Measurements from ENCODE around the gene DBH. TPM values are rescaled to one million over a fixed set of nuclear protein-coding genes. Genes with fewer than 3 reads are reported as not detected.
"Not testable (repeated sequence)": the region's sequence is repeated elsewhere in the genome, so short reads cannot be mapped to it uniquely, and the experiment has no call there.

Gene DBH
- polyA plus RNA-seq, 3 donors from 2014 or later = not detected

DNA sequence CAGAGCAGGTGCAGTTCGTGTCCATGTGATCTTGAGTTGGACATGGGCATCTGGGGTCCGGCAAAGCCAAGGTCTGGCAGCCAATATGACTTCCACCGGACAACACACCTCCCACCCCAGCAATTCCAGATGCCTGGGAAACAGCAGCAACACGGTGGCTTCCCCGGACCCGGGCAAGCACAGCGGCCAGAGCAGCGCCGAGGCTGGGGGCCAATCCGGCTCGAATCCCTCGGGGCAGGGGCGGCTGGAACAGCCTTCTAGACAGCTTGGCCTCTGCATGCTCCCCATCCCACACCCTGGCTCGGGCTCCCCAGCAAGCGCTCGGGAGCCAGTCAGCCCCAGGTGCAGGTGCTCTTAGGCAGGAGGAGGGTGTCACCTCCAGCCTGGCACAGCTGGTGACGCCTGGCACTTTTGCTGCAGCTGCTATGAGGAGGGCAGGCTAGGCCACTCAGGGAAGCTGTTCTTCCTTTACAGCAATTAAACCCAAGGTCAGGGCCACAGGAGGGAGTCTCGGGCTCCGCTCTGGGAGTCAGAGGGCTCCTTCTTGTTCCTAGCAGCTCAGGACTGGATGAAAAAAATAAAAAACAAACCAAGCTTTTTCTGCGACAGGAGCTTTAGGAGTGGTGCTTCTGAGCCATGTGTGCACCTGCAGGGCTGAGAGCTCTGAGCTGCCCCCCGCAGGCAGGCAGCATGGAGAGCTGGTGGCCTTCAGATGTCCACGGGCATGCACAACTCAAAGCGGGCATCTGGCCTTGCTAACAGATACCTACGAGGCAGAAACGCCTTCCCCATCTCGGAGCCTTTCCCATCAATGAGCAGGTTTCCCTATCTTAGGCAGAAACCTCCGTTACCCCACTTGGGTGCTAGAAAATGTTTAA is 28.2 kb downstream of the DBH start:
- no peaks in the 10 kb centered on the region for H3K9me3 Mint-ChIP-seq
- no peak overlapping the region for H3K4me3 Mint-ChIP-seq

DNA sequence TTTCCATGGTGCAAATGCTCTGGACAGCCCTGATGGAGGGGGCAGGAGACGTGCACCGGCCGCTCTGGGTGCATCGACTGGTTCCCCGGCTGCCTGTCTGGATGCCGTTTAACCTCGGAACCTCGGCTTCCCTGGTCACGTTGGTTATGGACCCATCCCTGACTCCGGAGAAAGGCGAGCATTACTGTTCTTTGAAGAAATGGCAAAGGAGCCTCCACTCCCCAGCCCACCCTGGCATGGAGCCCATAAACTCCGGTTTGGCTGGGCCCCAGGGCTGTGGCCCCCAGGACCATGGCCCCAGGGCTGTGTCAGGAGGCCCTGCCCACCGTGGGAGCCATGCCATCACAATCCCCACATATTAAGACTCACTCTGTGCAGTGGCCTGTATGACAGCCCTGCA is 28.9 kb downstream of the DBH start:
- Mint-ChIP-seq H3K9me3 (no peaks in the 10 kb centered on the region), H3K4me3 (no peak overlapping the region), H3K4me1 (no peaks in the 10 kb centered on the region), H3K27ac (no peak overlapping the region), H3K36me3 (no peaks in the 10 kb centered on the region), H3K27me3 (ENCODE audit: low read depth in 3 of 3) (peaks cover 0 to 4% (median under 1%) of the 10 kb centered on the region in 3 donors)
- DNase-seq = no peak

More for the DNA sequence above, 28.2 kb downstream of the DBH start:
- H3K36me3 Mint-ChIP-seq = no peaks in the 10 kb centered on the region
- H3K27me3 Mint-ChIP-seq (ENCODE audit: low read depth in 3 of 3) = peaks cover 0 to 5% (median 4%) of the 10 kb centered on the region in 3 donors
- no peaks in the 10 kb centered on the region for H3K4me1 Mint-ChIP-seq
- H3K27ac Mint-ChIP-seq = no peak overlapping the region
- no peak for DNase-seq

DNA sequence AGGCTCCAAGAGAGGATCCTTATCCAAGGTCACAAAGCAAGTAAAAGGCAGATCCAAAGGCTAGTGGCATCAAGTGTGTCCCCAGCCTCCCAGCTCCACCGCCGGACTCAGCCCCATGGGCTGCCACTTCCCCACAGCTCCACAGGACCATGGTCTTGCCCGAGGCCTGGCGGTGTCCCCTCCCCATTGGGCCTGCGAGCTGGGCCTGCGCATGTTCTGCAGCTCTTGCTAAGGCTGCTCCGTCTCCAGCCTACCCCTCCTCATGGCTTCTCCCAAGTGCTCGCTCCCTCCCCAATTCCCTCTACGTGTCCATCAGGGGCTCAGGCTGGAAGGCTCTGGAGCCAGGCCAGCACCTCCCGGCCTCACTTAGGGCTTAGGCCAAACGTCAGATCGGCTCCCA is 29.4 kb downstream of the DBH start:
- Mint-ChIP-seq H3K36me3 (no peaks in the 10 kb centered on the region), H3K4me1 (no peaks in the 10 kb centered on the region), H3K27me3 (ENCODE audit: low read depth in 3 of 3) (peaks cover 0 to 3% (median 0%) of the 10 kb centered on the region in 3 donors), H3K4me3 (no peak overlapping the region), H3K9me3 (no peaks in the 10 kb centered on the region), H3K27ac (no peak overlapping the region)
- no peak for DNase-seq

DNA sequence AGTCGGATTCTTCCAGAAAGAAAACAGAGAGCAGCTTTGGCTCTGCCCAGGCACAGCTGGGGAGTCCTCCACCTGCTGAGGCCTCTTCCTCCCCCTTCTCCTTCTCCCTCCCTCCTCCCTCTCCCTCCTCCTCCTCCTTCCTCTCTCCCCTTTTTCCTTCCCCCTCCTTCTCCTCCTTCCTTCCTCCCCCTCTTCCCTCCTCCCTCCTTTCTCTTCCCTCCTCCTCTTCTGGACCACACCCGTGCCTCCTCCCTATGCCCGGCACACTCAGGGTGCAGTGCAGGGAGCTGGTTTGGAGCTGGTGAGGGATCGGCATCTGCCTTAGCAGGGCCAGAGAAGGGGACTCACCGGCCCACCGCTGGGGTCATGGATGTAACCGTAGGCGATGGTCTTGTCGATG is 30.2 kb downstream of the DBH start:
- no peak overlapping the region for H3K27ac Mint-ChIP-seq
- H3K9me3 Mint-ChIP-seq = no peaks in the 10 kb centered on the region
- peaks cover 0 to 2% (median 0%) of the 10 kb centered on the region in 3 donors for H3K27me3 Mint-ChIP-seq (ENCODE audit: low read depth in 3 of 3)
- H3K36me3 Mint-ChIP-seq = no peaks in the 10 kb centered on the region
- no peaks in the 10 kb centered on the region for H3K4me1 Mint-ChIP-seq
- H3K4me3 Mint-ChIP-seq = no peak overlapping the region
- DNase-seq = no peak

DNA sequence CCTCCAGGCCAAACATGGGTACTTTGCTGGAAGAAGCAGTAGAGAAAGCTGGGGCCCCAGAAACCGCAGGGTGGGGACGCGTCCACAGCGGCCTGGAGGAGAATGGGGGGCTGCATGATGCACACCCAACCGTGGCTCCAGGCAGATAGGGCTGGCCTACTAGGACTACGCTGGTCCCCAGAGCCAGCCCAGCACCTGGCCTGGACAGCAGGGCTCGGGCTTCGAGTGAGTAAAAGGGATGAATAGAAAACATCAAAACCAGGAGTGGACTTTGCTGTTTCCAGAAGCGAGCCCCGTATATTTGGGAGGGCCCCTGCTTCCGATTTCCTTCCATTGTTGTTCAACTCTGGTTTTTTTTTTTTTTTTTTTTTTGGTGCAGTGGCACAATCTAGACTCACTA is 30.7 kb downstream of the DBH start:
- Mint-ChIP-seq H3K4me1 (no peaks in the 10 kb centered on the region), H3K27me3 (ENCODE audit: low read depth in 3 of 3) (peaks cover 0 to 2% (median 0%) of the 10 kb centered on the region in 3 donors), H3K9me3 (no peaks in the 10 kb centered on the region), H3K4me3 (no peak overlapping the region), H3K36me3 (no peaks in the 10 kb centered on the region), H3K27ac (no peak overlapping the region)
- no peak for DNase-seq

DNA sequence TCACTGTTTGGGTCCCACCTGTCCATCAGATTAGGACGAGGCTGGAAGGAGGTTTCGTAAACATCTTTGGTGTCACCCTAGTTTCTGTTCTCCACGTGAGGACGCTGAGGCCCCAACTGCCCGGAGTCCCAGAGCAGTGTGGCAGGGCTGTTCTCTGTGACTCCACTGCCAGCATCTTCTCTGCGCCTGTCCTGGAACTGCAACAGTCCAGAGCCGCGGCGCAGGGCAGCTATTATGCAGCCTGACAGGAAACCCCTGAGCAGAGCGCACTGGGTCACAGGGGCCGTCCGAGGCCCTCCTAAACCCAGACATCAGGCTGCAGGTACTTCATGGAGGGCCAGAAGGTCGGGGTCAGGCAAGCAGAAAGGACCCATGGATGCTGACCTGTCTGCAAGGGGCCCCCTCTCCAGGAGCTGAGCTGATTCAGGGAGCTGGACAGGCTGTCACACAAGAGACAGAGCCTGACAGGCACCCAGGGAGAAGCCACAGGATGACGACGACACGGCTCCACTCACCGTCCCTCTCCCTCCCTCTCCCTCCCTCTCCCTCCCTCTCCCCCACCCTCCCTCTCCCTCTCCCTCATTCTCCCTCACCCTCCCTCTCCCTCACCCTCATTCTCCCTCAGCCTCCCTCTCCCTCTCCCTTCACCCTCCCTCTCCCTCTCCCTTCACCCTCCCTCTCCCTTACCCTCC is 31.7 kb downstream of the DBH start:
- DNase-seq = no peak

DNA sequence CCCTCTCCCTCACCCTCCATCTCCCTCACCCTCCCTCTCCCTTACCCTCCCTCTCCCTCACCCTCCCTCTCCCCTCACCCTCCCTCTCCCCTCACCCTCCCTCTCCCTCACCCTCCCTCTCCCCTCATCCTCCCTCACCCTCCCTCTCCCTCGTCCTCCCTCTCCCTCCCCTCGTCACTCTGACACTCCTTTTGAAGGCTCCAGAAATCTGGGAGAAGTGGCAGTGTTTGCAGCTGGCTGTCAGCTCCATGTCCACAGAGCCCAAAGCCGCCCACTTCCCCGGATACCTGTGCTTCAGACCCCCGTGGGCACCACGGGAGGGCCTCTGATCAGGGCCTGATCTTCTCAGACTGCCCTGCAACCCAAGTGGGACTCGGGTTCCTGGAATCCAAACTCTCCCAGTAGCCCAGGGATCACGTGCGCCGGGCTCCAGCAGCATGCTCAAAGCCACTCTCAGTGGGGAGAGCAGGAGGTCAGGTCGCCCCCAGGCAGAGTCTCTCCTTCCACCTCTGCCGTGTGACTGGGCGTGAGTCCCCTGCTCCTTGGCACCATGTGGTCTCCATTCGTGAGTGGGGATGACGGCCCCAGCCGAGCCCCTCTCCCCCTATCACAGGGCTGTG is 33.1 kb downstream of the DBH start:
- Mint-ChIP-seq H3K27me3 (ENCODE audit: low read depth in 3 of 3) (no peaks in the 10 kb centered on the region), H3K4me1 (no peaks in the 10 kb centered on the region), H3K36me3 (no peaks in the 10 kb centered on the region), H3K9me3 (peaks cover 0 to 2% (median 0%) of the 10 kb centered on the region in 6 donors), H3K27ac (no peak overlapping the region), H3K4me3 (no peak overlapping the region)
- DNase-seq = no peak

More for the DNA sequence above, 31.7 kb downstream of the DBH start:
- Mint-ChIP-seq H3K4me1 (no peaks in the 10 kb centered on the region), H3K27me3 (ENCODE audit: low read depth in 3 of 3) (peaks cover 0 to 2% (median 0%) of the 10 kb centered on the region in 3 donors), H3K27ac (no peak overlapping the region), H3K9me3 (no peaks in the 10 kb centered on the region), H3K36me3 (no peaks in the 10 kb centered on the region), H3K4me3 (no peak overlapping the region)

DNA sequence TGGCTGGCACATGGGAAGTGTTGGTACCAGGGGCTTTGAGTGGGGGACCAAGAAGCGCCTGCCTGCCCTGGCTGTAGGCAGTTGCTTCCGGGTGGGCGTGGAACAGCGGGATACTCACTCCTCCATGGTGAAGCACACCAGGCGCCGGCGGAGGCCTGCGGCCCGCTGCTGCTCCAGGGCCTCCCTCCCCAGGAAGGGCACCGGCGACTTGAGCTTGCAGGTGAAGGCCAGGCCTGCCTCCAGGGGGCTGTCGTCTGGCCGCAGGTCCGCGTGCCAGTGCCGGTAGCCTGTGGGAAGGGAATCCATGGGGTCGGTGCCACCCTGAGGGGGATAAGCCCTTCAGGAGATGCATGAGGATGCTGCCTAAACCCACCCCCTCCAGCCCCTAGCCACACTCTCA is 34.3 kb downstream of the DBH start:
- DNase-seq = no peak
- Mint-ChIP-seq H3K36me3 (no peaks in the 10 kb centered on the region), H3K4me3 (no peak overlapping the region), H3K4me1 (no peaks in the 10 kb centered on the region), H3K9me3 (peaks cover 0 to 2% (median 0%) of the 10 kb centered on the region in 6 donors), H3K27ac (no peak overlapping the region), H3K27me3 (ENCODE audit: low read depth in 3 of 3) (no peaks in the 10 kb centered on the region)

DNA sequence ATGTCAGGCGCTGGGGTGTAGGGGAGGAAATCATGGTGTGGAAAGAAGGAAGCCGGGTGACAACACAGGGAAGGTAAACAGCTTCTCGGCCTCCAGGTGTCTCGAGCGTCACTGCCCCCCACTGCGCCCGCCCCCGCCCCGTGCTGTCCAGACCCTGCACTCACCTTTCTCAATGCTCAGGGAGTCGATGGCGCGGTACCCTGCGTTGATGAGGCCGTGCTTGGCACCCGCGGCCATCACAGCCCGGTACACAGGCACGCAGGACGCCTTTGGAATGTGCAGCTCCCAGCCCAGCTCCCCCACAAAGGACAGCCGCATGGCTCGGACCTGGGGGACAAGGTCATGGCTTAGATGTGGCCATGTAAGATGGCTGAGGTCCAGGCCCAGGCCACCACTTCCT is 35.2 kb downstream of the DBH start:
- Mint-ChIP-seq H3K9me3 (peaks cover 0 to 2% (median 0%) of the 10 kb centered on the region in 6 donors), H3K27me3 (ENCODE audit: low read depth in 3 of 3) (peaks cover 0 to 2% (median 0%) of the 10 kb centered on the region in 3 donors), H3K36me3 (no peaks in the 10 kb centered on the region), H3K27ac (no peak overlapping the region), H3K4me3 (no peak overlapping the region), H3K4me1 (no peaks in the 10 kb centered on the region)
- no peak for DNase-seq

DNA sequence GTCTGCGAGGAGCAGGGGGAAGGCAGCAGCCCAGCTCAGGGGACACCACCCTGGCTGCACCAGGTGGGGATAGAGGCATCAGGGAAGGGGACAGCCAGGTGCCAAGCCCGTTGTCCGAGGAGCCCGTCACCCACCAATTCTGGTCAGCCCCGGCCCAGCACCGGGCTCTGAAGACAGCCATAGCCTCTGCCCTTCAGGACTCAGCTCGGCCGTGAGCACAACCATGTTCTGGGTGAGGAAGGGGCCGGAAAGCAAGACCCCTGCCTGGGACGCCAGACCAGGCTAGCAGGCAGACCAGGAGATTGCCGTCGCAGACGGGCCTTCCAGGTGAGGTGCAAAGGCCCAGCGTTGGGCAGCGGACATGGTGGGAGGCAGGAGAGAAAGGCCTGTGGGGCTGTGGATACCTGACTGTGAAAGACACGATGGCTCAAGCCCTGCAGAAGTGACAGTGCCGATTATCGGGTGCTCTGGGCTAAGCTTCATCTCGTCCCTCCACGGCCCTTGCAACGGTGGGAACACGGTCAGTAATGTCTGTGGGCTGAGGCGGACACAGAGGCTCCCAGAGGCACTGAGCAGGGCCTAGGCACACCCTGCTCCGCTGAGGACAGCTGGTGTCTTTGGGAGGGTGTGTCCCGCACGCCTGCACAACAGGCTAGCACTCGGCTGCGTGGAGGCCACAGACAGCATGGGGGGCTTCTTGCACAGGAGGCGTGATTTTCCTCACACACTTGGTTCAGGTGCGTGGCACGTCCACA is 36.5 kb downstream of the DBH start:
- no peak overlapping the region for H3K4me3 Mint-ChIP-seq
- no peaks in the 10 kb centered on the region for H3K36me3 Mint-ChIP-seq
- H3K4me1 Mint-ChIP-seq = no peaks in the 10 kb centered on the region
- H3K27me3 Mint-ChIP-seq (ENCODE audit: low read depth in 3 of 3) = peaks cover 0 to 2% (median 2%) of the 10 kb centered on the region in 3 donors
- no peak for DNase-seq
- no peak overlapping the region for H3K27ac Mint-ChIP-seq
- peaks cover 0 to 4% (median 0%) of the 10 kb centered on the region in 6 donors for H3K9me3 Mint-ChIP-seq

DNA sequence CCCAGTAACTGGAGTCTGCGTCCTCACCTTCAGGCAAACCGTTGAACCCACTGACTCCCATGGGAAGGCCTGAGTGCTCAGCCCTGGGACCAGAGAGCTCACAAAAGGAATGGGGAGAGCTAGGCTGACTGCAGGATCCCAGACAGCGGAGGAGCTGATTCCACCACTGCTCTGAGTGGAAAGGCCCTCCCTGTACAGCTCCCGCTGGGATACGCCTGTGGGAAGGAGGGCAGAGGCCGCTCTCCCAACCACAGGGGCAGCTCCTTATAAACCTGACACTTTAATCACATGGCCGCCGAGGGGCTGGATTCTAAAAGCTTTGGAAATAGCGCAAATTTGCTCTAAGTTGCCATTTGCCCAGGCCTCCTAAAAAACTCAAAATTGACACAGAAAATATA is 37.1 kb downstream of the DBH start:
- Mint-ChIP-seq H3K9me3 (peaks cover 0 to 4% (median 0%) of the 10 kb centered on the region in 6 donors), H3K27me3 (ENCODE audit: low read depth in 3 of 3) (peaks cover 0 to 2% (median 2%) of the 10 kb centered on the region in 3 donors), H3K27ac (no peak overlapping the region), H3K4me1 (no peaks in the 10 kb centered on the region), H3K4me3 (no peak overlapping the region), H3K36me3 (no peaks in the 10 kb centered on the region)
- DNase-seq = no peak

DNA sequence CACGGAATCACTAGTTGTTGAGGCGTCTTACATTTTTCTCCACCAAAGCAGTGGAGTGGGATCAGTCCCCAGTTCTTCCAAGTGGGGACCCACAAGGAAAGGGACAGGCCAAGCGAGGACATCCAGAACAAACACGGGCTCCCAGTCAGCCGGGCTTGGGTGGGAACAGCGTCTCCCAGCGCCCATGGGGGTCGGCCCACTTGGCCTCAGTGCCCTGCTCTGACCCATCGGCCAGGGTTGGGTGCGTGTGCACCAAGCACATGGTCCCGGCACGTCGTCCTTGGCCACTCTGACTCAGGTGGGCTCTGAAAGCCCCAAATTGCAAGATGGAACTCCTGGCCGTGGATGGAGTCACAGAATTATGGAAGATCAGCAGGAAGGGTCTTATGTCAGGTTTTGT is 37.9 kb downstream of the DBH start:
- H3K27me3 Mint-ChIP-seq (ENCODE audit: low read depth in 3 of 3) = peaks cover 0 to 2% (median 2%) of the 10 kb centered on the region in 3 donors
- no peaks in the 10 kb centered on the region for H3K36me3 Mint-ChIP-seq
- peaks cover 0 to 4% (median 0%) of the 10 kb centered on the region in 6 donors for H3K9me3 Mint-ChIP-seq
- no peak for DNase-seq
- H3K4me1 Mint-ChIP-seq = no peaks in the 10 kb centered on the region
- no peak overlapping the region for H3K27ac Mint-ChIP-seq
- H3K4me3 Mint-ChIP-seq = no peak overlapping the region

DNA sequence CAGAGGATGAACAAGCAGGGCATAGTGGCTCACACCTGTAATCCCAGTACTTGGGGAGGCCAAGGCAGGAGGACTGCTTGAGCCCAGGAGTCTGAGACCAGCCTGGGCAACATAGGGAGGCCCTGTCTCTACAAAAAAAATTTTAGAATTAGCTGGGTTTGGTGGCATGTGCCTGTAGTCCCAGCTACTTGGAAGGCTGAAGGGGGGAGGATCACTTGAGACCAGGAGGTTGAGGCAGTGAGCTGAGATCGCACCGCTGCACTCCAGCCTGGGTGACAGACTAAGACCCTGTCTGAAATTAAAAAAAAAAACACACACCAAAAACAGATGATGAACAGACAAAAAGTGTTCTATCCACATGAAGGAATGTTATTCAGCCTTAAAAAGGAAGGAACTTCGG is 39.6 kb downstream of the DBH start:
- H3K27me3 Mint-ChIP-seq (ENCODE audit: low read depth in 3 of 3); H3K4me1 Mint-ChIP-seq; H3K4me3 Mint-ChIP-seq; H3K27ac Mint-ChIP-seq; DNase-seq; H3K36me3 Mint-ChIP-seq; H3K9me3 Mint-ChIP-seq: not testable (repeated sequence)
